ENCODE measurements around the gene SULT1C4. TPM values are rescaled to one million over a fixed set of nuclear protein-coding genes. Genes with fewer than 3 reads are reported as not detected.

Gene SULT1C4
- total RNA-seq, 1 experiment from 2014 or later = 0.96 TPM

DNA sequence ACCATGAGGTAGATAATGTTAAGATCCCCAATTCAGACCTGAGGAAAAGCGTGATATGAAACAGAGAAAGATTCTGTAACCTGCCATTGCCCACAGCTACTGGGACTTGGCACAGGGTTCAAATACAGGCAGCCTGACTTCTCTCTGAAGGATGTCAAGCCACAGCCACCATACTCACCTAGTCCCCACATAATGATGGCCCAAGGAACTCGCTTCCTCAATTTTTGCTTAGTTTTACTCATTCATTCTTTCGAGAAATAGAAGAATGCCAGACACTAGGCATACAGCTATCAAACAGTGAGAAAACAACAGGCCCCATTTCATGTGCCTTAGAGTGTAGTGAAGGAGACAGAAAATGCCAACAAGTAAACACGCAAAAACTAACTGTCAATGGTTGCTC lies 980 bp upstream of the SULT1C4 start:
- no peak overlapping the region for H3K9ac ChIP-seq (ENCODE audit: extremely low read depth, insufficient read length, low read length)
- H2BK120ac ChIP-seq (ENCODE audit: low read depth, low read length, poor library complexity, severe bottlenecking) = no peak overlapping the region
- Mint-ChIP-seq H3K36me3 (ENCODE audit: insufficient read depth in 1 of 3, low read depth in 3 of 3) (no peaks in the 10 kb centered on the region), H3K4me3 (no peak overlapping the region), H3K27me3 (ENCODE audit: low read depth) (no peaks in the 10 kb centered on the region; the same call in 1 of the 2 replicates), H3K4me1 (peaks cover 44 to 46% of the 10 kb centered on the region in 2 experiments), H3K9me3 (no peaks in the 10 kb centered on the region), H3K27ac (peak overlapping the region in 1 of 3 experiments; percentile 83; a peak in 2 of 7 replicates)
- H2BK15ac ChIP-seq (ENCODE audit: low read depth, low read length) = no peak overlapping the region
- no peak overlapping the region for H2AFZ ChIP-seq (ENCODE audit: low read length)
- no peak overlapping the region for H2BK20ac ChIP-seq (ENCODE audit: low read depth, low read length, poor library complexity, severe bottlenecking)
- H3K27me3 ChIP-seq (ENCODE audit: insufficient read depth, low read length) = no peaks in the 10 kb centered on the region
- no CpG with 5 or more reads among the region's 4 CpGs for WGBS (ENCODE audit: extremely low coverage, insufficient read length, low lambda C conversion rate)
- no peak for DNase-seq
- H3K23me2 ChIP-seq (ENCODE audit: insufficient read length, low read depth, low read length, poor library complexity, severe bottlenecking) = no peaks in the 10 kb centered on the region
- no peak for TF ChIP-seq CTCF (conservative IDR thresholded peaks at IDR 0.05)
- H4K8ac ChIP-seq (replicated peaks; ENCODE audit: insufficient read length, low read depth, low read length) = no peak overlapping the region
- H3K79me1 ChIP-seq (ENCODE audit: insufficient read depth, low read depth, low read length, poor library complexity, severe bottlenecking) = no peaks in the 10 kb centered on the region
- no peak overlapping the region for H4K5ac ChIP-seq (ENCODE audit: insufficient read length, low read depth, low read length)
- no peak overlapping the region for H3T11ph ChIP-seq (ENCODE audit: low read length)
- no peak overlapping the region for H4K91ac ChIP-seq (ENCODE audit: insufficient read length, low read depth, low read length)
- H2AK5ac ChIP-seq (ENCODE audit: insufficient read length, low read length) = no peak overlapping the region
- no peak overlapping the region for H2BK5ac ChIP-seq (ENCODE audit: insufficient read length, low read length)
- no peak overlapping the region for H3K4ac ChIP-seq (ENCODE audit: low read depth, low read length)
- no peaks in the 10 kb centered on the region for H4K20me1 ChIP-seq (ENCODE audit: control insufficient read depth, insufficient read depth, insufficient read length)
- no peaks in the 10 kb centered on the region for H3K9me3 ChIP-seq (ENCODE audit: control insufficient read depth, low read depth, low read length)
- H3K4me2 ChIP-seq (ENCODE audit: insufficient read depth, insufficient read length, low read length) = no peak overlapping the region
- no peak overlapping the region for H3K27ac ChIP-seq (ENCODE audit: insufficient read length, low read depth, low read length)
- no peak overlapping the region for H2BK12ac ChIP-seq (ENCODE audit: insufficient read length, low read depth, low read length)
- no peak overlapping the region for H3K23ac ChIP-seq (ENCODE audit: insufficient read length, low read depth, low read length)
- no peaks in the 10 kb centered on the region for H3K79me2 ChIP-seq (ENCODE audit: insufficient read depth, low read length)
- H3K4me1 ChIP-seq (ENCODE audit: insufficient read depth, low read length) = no peaks in the 10 kb centered on the region
- no peak overlapping the region for H3K14ac ChIP-seq (ENCODE audit: insufficient read depth, low read length)
- H3K56ac ChIP-seq (ENCODE audit: insufficient read length, low read depth, low read length) = no peak overlapping the region
- H3K18ac ChIP-seq (ENCODE audit: insufficient read length, low read depth, low read length) = no peak overlapping the region

Data from H9 (cell line).